Measurements from ENCODE around the gene LRPAP1. TPM values are rescaled to one million over a fixed set of nuclear protein-coding genes. Genes with fewer than 3 reads are reported as not detected.
"Not testable (repeated sequence)": the region's sequence is repeated elsewhere in the genome, so short reads cannot be mapped to it uniquely, and the experiment has no call there.

LRPAP1 gene
- 100 to 1,000 TPM in 1 of 2 donors, 10 to 100 TPM in 1; 97.9 to 147 TPM for total RNA-seq
- long read RNA-seq, donor 1, full-length matches to known transcripts: 121 of 133 reads
- long read RNA-seq, donor 1, partial matches to known transcripts: 9 of 133 reads
- long read RNA-seq, donor 1, other reads (novel, unspliced or antisense): 3 of 133 reads
- long read RNA-seq, donor 2, full-length matches to known transcripts: 1,152 of 1,216 reads
- long read RNA-seq, donor 2, partial matches to known transcripts: 32 of 1,216 reads
- long read RNA-seq, donor 2, other reads (novel, unspliced or antisense): 32 of 1,216 reads

GRCh38 chr4:3531879-3532750 is at the start of gene LRPAP1:
Gene LRPAP1 (minus strand): TSS chr4:3532422. CDS start chr4:3532412, 10 bp downstream.
- peak; percentile 97 for DNase-seq (ENCODE audit: low spot score)
- intact Hi-C loops (cut with DNase I): loop anchor here in 1 of 2 donors (5.0 kb wide), 1 partner anchor 235 kb away; the partner anchor contains the start of gene ADRA2C

GRCh38 chr4:3581334-3582090 is 49.3 kb upstream of the LRPAP1 start:
- DNase-seq (ENCODE audit: low spot score): peak; percentile 42
- intact Hi-C loops (cut with DNase I): not testable (repeated sequence)

GRCh38 chr4:3580859-3581258 is 48.6 kb upstream of the LRPAP1 start:
- intact Hi-C loops (cut with DNase I): not testable (repeated sequence)
- DNase-seq (ENCODE audit: low spot score): peak; percentile 30

GRCh38 chr4:3578527-3579144 is 46.4 kb upstream of the LRPAP1 start:
- intact Hi-C loops (cut with DNase I); DNase-seq (ENCODE audit: low spot score): not testable (repeated sequence)

- intact Hi-C loops (cut with DNase I); DNase-seq (ENCODE audit: low spot score): not testable (repeated sequence)
Measured at GRCh38 chr4:3578052-3578451, 45.8 kb upstream of the LRPAP1 start.

- DNase-seq (ENCODE audit: low spot score): peak; percentile 35
- intact Hi-C loops (cut with DNase I): not testable (repeated sequence)
Measured at GRCh38 chr4:3577208-3577892, 45.1 kb upstream of the LRPAP1 start.

GRCh38 chr4:3576533-3577207 is 44.4 kb upstream of the LRPAP1 start:
- intact Hi-C loops (cut with DNase I): not testable (repeated sequence)
- peak; percentile 67 for DNase-seq (ENCODE audit: low spot score)

GRCh38 chr4:3575426-3576369 is 43.5 kb upstream of the LRPAP1 start:
- peak; percentile 66 for DNase-seq (ENCODE audit: low spot score)

GRCh38 chr4:3574865-3575264 is 42.6 kb upstream of the LRPAP1 start:
- intact Hi-C loops (cut with DNase I); DNase-seq (ENCODE audit: low spot score): not testable (repeated sequence)

More at GRCh38 chr4:3575426-3576369, 43.5 kb upstream of the LRPAP1 start:
- intact Hi-C loops (cut with DNase I): not testable (repeated sequence)

- DNase-seq (ENCODE audit: low spot score): peak; percentile 72
- intact Hi-C loops (cut with DNase I): not testable (repeated sequence)
Measured at GRCh38 chr4:3574346-3574745, 42.1 kb upstream of the LRPAP1 start.

- DNase-seq (ENCODE audit: low spot score): peak; percentile 48
- intact Hi-C loops (cut with DNase I): no loop called here
Measured at GRCh38 chr4:3573131-3573530, 40.9 kb upstream of the LRPAP1 start.

- intact Hi-C loops (cut with DNase I): no loop called here
- DNase-seq (ENCODE audit: low spot score): no peak
Measured at GRCh38 chr4:3572363-3572762, 40.1 kb upstream of the LRPAP1 start.

- DNase-seq (ENCODE audit: low spot score): no peak
- intact Hi-C loops (cut with DNase I): no loop called here
Measured at GRCh38 chr4:3571921-3572320, 39.7 kb upstream of the LRPAP1 start.

- DNase-seq (ENCODE audit: low spot score); intact Hi-C loops (cut with DNase I): not testable (repeated sequence)
Measured at GRCh38 chr4:3570923-3571322, 38.7 kb upstream of the LRPAP1 start.

GRCh38 chr4:3569611-3570010 is 37.4 kb upstream of the LRPAP1 start:
- DNase-seq (ENCODE audit: low spot score); intact Hi-C loops (cut with DNase I): not testable (repeated sequence)

- DNase-seq (ENCODE audit: low spot score); intact Hi-C loops (cut with DNase I): not testable (repeated sequence)
Measured at GRCh38 chr4:3566701-3567100, 34.5 kb upstream of the LRPAP1 start.

- intact Hi-C loops (cut with DNase I); DNase-seq (ENCODE audit: low spot score): not testable (repeated sequence)
Measured at GRCh38 chr4:3566301-3566700, 34.1 kb upstream of the LRPAP1 start.
